HG02981 (cell line): Measurements from ENCODE around the gene TARBP1.
"Not testable (repeated sequence)": the region's sequence is repeated elsewhere in the genome, so short reads cannot be mapped to it uniquely, and the experiment has no call there.

ENCODE experiments used
- ATAC-seq: cut with Tn5 transposase; IDR thresholded peaks from one replicate; pipeline ENCODE4 v1.9.1; 2021; ENCODE audit warnings: mild to moderate bottlenecking, moderate library complexity; ENCODE audit not compliant: unreplicated experiment

TARBP1 gene

DNA sequence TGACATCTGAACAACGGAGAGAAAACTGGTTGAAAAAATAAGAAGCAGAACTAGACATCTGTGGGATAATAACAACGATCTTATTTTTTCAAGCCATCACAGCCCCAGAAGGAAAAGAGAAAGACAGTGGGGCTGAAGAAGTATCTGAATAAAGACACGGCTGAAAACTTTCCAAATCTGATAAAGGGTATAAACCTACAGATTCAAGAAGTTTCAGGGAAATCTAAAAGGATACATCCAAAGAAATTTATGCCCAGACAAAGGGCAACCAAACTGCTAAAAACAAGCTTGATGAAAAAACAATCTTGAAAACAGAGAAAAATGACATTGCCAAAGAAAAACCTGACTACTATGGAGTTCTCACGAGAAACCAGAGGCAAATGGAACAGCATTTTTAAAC, 40.4 kb downstream of the TARBP1 start:
- no peak for ATAC-seq

DNA sequence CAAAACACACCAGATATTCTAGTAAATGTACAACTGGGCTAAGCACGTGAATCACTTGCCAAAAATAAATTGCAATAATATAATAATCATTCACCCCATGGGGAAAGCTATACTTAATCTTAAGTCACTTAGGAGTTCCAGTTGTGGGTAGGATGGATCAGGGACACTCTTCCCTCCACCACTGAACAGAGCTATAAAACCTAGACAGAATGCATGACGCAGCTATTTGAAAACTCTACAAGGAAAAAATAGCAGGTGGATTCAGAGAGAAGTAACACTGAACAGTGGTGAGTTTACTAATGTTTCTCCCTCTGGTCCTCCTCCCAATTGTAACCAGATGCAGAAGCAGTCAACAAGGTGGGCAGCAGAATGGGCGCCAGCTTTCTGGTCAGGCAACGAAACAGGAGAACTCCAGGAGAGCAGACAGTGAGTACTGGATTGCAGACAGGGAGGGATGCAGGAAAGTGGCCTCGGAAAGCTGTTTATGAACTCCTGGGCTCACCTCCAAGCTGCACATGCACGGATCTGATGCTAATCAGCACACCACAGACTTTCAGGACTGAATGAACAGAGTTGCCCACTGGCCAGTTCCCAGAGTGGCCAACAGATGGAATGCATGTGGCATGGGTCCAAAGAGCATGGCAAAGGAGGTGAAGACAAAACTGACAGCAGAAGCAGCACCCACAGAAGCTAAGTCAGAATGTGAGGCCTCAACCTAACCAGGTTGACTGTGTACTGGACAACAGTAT, 41.4 kb downstream of the TARBP1 start:
- ATAC-seq = no peak

DNA sequence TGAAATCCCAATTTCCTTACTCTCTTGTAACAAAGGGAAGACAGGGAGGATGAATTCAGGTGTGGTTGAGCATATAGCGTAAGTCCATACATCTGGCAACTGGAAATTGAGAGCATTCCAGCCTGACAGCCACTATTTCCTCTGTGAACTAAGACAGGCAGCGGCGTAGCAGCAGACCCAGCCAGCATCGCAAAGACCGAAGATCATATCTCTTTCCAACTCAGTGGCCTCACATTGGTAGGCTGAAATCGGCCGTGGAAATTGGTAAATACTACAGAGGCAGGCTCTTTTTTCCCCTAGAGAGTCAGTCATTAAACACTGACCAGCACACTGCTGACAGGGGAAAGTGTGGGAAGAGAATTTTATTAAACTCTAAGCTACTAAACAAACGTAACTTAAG, 43.4 kb downstream of the TARBP1 start:
- ATAC-seq = no peak

DNA sequence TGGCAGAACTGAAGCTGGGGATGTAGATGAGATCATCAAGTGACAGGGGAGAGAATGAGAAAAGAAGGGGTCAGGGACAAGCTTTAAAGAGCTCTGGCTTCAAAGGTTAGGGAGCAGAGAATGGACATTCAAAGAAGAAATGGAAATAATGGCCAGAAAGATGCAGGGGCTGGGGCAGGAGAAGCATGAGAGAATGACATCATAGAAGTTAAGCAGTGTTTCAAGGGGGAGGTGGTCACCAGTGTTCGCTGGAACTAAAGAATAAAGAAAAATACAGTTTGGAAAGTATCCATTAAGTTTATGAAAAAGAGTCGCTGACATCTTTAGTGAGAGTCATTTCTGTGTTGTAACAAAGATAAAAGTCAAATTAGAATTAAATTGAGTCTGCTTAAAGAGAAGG, 44.3 kb downstream of the TARBP1 start:
- no peak for ATAC-seq

DNA sequence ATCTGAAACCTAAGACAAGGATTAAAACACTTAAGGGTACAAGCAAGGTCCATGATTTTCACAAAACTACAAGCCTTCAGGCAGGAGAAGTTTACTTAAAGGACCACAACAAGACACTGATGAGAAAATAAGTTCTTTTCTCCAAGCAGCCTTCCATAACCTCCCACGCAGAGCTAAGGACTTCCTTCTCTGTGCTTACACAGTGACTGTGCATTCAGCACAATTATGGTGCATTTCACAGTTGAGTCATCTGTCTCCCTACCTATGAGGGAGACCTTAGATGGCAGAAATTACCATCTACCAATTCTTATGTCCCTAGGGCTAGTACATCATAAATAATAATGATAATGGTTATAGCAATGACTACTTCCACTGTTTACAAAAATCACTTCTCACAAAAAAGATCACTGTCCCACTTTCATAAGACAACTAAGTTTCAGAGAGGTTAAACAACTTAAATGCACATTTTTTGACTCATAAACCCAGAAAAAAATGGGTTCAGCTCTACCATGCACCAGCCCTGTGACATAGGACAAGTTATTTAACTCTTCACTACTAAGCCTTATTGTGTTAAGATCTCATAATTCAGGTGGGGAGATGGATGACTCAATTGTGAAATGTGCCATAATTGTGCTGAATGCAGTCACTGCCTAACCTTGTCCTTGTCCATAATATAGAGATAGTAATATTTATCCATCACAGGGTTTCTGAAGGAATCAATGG, 45.3 kb downstream of the TARBP1 start:
- peak; percentile 67 for ATAC-seq

DNA sequence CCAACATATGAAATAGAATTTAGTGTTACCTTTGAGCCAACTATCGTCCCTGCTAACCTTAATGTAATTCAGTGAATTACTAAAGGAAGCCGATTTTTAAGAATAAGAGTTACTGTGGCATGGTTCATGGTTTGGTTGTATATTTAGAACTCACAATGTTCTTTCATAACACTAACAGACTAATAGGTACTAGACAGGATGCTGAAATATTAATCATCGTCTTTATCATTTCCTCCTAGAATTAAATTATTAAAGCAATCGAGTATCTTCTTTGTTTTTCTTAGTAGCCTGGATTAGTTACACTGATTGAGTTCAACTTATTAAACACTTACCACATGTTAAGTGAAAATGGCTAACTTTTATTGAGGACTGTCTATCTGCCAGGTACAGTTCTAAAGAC, 47.7 kb downstream of the TARBP1 start:
- no peak for ATAC-seq

DNA sequence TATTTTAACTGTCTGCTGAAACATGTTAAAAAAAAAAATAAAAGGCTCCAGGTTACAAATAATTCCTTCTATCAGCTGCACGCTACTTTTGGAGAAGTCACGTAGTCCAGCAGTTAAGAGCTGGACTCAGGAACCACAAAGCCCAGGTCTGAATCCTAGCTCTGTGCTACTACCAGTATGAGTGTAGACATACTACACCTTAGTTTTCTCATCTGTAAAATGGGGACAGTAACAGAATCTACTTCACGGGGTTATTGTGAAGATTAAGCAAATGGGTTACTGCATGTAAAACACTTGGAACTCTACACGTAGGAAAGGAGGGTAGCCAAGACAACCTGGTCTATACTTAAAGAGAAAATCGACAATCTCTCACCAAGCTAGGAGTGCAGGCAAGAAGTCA, 48.3 kb downstream of the TARBP1 start:
- ATAC-seq = no peak

DNA sequence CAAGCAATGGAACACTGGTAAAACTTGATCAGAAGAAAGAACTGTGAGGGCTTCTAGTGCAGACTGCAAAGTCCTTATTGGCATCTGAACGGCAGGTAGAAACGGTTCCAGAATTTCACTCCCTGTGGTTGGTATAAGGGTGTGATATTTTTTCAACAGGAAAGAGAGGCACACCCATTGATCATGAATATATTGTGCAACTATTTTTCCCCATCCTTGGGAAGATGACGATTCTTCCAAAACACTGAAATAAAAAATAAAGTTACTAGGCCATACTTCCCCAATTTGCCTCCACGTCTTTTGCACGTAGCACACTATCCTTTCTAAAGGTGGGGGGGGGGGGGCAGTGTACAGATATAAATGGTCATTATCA, 49.6 kb downstream of the TARBP1 start:
- ATAC-seq = no peak

DNA sequence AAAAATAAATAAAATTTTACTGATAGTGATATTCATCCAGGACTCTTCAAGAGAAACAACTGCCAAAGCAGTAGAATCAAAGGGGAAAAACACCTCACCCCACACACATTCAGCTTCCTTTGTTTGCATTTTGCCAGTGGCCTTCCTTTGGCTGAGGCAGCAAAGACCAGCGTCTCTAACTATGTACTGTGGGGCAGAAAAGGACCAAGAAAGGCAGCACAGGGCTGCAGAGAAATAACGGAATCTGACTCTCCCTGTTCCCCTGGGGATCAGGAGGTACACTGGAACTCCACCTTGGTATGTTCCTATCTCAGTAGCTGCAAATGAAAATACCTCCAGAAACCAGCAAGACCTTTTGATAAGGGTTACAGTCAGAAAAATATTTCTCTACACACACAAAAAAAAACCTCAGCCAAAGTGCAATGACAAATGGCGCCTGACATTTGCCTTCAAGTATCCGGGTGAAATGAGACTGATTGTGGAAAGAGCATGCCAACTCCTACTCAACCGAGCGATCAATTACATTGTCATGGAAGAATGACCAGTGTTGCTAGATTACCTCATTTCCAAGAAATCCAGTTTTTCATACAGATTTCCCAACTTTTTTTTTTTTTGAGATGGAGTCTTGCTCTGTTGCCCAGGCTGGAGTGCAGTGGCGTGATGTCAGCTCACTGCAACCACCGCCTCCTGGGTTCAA, 50.9 kb downstream of the TARBP1 start:
- no peak for ATAC-seq

DNA sequence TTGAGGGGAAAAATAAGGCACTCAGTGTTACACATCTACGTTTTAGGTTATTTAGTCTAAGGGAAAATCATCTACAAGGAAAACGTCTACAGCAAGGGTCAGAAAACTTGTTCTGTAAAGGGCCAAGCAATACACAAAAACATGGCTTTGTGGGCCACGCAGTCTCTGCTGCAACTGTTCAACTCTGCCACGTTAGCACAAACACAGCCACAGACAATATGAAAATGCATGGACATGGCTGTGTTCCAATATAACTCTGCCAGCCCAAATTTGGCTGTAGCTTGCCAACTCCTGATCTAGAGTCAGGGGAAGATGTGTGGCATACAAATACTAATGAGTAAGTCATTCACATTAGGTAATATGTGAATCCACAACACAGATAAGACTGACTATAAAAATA, 65.0 kb downstream of the TARBP1 start:
- no peak for ATAC-seq

DNA sequence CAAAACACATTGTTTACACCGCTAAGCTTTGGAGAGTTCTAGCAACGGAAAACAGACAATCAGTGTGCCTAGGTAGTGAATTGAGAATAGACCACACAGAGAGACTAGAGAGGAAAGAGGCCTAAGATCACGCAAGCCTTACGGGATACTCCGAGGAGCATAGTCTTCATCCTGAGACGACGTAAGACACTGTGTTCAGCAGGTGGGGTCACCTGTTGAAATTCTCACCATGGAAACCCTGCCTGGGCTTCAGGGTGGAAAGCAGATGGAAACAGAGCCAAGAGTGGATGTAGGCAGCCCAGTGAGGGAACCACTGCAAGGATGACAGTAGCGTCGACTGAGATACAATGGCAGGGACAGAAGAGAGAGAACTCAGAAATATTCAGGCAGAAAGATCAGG, 65.5 kb downstream of the TARBP1 start:
- ATAC-seq = no peak

DNA sequence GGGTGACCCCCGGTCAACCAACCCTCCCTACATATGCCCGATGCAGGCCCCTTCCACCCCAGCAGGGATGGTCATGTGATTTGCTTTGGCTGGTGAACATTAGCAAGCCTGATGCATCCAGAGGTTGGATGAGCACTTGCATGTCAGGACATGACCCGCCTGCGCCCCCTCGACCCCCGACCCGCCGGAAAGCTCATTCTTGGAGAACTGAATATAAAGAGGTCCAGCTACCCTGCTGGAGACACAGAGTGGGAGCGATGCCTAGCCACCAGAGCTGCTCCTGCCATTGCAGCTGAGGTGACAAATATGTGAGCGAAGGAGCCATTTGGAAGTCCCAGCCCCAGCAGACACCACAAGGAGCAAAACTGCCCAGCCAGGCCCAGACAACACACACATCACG, 66.1 kb downstream of the TARBP1 start:
- ATAC-seq = no peak

DNA sequence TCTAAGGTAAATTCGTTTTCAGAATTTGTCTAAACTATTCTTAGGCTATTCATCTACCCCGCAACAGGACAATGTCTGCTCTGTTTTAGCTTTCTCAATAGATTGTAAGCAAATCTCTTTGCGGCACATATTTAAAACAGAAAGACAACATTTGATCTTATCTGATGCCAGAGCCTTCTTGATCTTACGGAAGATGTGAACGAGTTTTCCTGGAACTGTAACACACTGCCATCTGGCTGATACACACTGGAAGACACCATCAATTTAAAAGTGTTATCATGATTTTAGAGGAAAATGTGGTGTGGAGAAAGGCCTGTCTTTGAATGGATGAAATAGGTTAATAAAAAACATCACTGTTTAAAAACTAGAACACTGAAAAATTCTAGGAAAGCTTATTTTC, 69.7 kb downstream of the TARBP1 start:
- no peak for ATAC-seq

DNA sequence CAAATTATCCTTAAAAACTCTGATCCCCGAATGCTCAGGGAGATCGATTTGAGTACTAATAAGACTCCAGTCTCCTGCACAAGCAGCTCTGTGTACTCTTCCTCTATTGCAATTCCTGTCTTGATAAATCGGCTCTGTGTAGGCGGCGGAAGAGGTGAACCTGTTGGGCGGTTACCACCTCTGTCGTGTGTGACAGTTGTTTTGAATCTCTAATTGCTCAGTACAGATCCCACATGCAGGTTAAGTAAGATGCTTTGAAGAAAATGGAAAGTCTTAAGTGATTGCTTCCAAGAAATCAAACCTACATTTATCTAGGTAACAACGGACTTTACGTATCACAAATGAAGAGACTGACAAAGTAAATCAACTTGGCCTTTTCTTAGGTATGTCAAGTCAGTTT, 70.2 kb downstream of the TARBP1 start:
- no peak for ATAC-seq

DNA sequence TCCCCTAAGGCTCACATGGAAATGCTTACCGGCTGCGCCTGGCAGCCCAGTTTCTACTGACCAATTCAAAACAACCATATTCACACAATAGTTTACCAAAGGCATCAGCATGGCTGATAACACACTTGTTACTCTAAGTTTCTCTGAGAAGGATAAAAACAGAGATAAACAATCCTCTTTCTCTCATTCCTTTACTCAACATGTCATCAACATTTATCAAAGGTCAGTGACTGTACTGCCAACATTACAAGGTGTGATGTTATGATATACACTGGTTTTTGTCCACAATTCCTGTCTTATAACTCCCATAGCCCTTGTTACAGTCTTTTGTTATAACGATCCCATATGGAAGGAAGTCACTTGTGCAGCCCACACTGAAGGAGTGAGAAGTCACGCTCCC, 72.1 kb downstream of the TARBP1 start:
- ATAC-seq = no peak

DNA sequence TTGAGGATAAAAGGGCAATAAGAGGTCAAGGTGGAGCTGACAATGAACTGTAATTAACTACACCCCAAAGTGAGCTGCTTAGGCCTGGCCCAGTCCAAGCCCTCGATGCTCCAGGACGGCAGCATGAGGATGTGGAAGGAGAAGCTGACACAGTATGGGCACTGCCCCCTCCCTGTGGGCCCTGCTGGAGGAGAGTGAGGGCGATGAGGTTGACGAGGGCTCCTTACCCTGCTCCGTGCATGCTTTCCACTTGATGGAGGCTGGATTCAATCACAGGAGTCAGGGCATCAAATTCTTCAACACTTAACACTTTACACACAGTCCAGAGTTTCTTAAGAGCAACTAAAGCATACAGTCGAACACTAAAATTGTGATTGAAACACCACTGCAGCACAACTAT, 73.3 kb downstream of the TARBP1 start:
- no peak for ATAC-seq

DNA sequence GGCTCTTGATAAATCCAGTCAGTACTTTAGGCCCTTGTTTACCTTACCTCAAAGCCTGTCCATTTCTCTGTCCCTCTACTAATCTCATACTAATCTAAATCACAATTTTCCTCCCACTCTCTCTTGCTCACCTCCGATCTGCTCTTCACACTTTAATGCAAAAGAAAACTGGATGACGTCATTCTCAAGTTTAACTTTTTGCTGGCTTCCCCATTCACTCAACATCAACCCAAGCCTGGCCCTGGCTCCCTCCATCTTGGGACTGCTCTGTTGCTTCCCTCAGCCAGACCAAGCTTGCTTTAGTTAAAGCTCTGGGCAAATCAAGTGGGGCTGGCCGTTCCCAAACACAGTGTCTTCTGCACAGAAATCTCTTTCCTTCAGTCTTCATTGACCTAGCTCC, 76.0 kb downstream of the TARBP1 start:
- no peak for ATAC-seq

DNA sequence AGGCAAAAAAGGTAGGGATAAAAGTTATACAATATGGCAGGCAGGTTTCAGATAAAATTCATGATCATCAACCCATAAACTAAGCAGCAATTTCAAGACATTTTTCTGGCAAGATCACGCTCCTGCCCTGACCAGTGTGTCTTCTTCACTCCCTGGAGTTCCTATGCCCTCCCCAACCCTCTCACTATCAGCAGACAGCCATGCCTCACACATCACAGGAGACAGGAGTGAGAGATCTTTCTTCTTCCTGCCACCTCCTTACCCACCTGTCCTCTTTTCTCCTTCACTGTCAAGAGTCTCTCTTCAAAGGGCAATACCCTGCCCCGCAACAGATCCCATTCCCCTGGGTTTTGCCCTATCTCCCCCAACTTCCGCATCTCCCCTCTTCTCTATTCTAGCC, 77.3 kb downstream of the TARBP1 start:
- ATAC-seq = no peak

DNA sequence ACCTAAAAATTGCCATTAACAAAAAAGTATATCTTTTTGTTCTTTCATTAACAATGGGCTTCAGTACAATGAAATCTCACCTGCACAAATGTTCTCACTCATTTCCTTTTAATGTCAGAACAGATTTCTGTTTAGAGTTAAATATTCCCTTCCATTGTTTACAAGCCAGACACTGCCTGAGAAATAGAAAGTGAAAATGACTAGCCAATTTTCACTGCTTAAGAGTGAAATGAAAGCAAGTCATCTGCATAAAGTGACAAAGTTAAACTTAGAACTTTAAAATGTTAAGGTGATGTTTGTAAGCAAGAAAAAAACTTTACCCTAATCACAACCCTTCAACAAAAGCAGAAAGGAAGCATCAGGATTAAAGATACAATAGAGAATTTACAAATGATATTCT, 78.2 kb downstream of the TARBP1 start:
- ATAC-seq = peak; percentile 39

DNA sequence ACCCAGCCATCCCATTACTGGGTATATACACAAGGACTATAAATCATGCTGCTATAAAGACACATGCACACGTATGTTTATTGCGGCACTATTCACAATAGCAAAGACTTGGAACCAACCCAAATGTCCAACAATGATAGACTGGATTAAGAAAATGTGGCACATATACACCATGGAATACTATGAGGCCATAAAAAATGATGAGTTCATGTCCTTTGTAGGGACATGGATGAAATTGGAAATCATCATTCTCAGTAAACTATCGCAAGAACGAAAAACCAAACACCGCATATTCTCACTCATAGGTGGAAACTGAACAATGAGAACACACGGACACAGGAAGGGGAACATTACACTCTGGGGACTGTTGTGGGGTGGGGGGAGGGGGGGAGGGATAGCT, 79.5 kb downstream of the TARBP1 start:
- not testable (repeated sequence) for ATAC-seq

DNA sequence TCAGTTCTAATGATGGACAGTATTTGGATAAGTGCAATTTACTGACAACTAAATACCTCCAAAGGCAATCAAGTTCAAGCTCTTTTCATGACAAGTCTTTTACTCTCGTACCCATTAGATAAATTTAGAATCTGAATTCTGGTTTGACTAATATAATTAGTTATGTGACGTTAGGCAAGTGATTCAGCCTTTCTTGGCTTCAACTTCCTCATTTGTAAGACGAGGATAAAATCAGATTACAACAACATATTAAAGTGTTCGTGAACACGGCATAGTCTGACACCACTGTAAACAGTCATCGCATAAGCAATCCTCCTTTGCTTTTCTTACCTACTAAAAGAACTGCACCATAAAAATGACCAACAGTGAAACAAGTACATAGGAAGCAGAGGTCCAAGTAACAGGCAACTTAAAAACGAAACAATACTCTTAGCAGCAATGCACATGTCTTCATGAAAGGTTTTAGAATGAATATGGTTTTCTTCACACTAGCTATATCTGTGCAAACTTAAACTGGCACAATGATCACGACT, 80.1 kb downstream of the TARBP1 start:
- ATAC-seq = peak; percentile 52

DNA sequence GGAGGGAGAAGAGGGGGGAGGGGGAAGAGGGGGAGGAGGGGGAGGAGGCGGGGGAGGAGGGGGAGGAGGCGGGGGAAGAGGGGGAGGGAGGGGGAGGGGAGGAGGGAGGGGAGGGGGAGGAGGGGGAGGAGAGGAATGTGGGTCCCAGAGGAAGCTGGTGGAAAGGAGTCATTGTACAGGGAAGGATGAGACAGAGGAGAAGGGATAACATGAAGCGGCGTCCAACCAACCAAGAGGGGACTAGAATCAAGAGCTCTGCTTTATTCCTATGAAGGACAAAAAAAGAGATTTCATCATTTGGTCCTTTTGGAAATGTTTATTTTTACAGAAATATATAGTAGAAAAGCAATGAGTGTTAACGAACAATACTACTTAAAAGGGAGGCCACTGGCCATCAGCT, 81.2 kb downstream of the TARBP1 start:
- ATAC-seq = no peak
